Hematopoietic multipotent progenitor cell treated with erythropoietin and hydrocortisone succinate and interleukin-3 and kit ligand, for 8 days (in vitro differentiated cells): ENCODE results near the gene C11orf71.

Experiments
- DNase-seq: peaks from one replicate; pipeline ENCODE4 v3.0.0-alpha.2; 2015

Gene C11orf71, protein sequence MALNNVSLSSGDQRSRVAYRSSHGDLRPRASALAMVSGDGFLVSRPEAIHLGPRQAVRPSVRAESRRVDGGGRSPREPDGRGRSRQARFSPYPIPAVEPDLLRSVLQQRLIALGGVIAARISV

DNA sequence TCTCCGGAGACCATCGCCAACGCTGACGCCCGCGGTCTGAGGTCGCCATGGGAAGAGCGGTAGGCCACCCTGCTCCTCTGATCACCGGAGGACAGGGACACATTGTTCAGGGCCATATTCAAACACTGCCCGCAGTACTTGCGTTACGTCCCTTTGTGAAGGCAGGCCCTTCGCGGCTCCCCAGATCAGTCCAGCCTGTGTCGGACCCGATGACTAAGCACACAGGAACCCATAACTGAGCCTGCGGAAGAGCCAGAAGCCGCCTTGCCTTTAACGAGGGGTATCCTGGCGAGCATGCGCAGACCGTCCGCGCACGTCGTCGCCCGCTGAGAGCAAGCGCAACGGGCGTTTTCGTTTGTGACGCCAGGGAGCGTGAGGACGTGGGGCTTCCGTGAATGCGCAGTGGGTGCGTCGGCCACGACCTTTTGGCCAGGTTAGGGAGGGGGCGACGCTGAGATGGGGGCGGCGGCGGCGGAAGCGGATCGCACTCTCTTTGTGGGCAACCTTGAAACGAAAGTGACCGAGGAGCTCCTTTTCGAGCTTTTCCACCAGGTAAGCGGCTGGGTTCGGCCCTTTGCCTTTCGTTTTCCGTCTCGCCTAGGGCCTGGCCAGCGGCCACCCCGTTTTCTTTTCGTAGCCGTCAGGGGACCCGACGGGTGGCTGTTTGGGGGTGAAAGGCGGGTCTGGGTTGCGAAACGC lies at the start of gene C11orf71, which contains the start of gene RBM7:
Gene C11orf71, minus strand, starts transcription at position 296 of the 699 bp plus-strand sequence. Its CDS starts 180 bp downstream, at position 116.
Gene RBM7, plus strand, starts transcription at position 451 of the 699 bp plus-strand sequence. Its CDS starts 6 bp downstream, at position 457.
- peak; percentile 98 for DNase-seq

DNA sequence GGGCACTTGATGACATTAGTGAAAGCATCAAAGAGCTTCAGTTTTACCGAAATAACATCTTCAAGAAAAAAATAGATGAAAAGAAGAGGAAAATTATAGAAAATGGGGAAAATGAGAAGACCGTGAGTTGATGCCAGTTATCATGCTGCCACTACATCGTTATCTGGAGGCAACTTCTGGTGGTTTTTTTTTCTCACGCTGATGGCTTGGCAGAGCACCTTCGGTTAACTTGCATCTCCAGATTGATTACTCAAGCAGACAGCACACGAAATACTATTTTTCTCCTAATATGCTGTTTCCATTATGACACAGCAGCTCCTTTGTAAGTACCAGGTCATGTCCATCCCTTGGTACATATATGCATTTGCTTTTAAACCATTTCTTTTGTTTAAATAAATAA lies 49.5 kb upstream of the C11orf71 start:
- peak; percentile 95 for DNase-seq

DNA sequence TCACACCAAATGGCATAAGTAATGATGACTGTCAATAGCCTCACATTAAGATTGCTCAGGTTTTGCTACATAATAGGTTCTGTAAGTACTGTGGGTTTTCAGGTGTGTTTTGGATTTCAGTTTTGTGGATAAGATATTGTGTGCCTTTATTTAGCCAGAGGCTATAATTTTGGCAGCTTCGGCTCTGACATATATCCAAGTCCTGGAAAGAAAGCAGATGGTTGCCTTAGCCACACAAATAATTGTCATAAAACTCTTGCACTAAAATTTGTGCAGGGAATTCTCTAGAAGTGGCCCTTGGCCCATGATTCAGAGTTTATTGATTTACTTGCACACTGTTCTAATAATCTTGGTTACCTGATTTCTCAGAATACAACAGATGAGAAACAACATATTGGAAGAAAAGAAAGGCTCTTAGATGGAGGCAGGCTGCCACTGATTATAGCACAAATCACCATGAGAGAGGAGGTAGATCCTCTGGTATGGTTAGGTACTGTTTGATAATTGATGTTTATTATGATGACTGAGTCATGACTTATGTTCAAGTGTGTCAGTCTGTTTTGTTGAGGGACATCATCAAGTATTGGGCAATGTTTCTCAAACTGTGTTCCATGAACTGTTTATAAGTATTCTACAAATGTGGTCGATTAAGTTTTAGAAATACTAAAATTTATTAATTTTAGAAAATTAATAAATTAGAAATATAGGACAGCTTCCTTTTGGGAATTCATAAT lies 48.6 kb upstream of the C11orf71 start:
- peak; percentile 21 for DNase-seq

DNA sequence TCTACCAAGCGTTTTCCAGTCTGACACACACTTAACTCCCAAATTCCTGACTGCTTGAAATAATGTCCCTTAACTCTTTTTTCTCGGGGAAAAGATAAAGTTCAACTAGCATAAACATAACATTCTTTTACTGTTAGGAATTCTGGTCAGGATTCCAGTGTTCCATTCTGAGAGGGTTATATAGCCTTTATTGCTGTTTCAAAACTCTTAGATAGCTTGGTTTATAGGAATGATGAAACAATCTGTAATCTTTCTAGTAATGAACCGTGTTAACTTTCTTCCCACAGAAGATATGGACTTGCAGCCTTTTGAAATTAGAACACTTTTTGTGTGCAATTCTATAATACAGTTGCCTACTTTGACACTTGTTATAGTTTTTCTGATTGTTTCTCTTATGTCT lies 47.6 kb upstream of the C11orf71 start:
- peak; percentile 30 for DNase-seq

DNA sequence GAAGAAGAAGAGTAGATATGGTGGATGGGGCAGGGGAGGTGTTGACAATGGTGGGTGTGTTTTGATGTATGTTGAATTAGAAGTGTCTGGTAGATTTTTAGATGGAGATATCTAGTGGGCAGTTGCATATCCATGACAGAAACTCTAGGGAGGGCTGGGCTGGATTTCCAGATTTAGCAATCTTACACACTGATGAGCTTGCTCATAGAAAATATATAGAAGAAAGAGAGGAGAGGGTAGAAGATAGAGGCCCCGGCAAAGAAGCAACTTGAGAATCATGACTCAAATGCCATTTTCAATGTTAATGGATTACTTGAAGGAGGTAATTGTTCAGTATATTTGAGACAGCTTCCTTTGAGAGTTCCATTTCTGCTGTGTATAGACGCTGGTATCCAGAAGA lies 47.1 kb upstream of the C11orf71 start:
- no peak for DNase-seq

DNA sequence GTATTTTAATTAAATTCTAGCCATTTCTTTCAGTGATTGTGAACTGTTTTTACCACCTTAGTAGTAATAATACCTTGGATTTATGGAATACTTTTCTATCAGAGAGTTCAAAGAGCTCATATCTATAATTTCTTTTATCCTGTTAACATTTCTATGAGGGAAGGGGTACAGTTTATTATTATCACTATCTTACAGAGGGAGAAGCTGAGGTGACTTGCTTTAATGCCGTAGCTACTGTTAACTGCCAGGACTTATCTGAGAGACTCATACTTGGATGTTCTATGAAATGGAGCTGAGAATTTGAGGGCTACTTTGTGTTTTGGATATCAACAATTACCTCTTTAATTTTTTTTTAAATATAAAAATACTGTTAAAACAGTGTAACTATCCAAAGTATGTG lies 42.2 kb upstream of the C11orf71 start:
- DNase-seq = peak; percentile 84

DNA sequence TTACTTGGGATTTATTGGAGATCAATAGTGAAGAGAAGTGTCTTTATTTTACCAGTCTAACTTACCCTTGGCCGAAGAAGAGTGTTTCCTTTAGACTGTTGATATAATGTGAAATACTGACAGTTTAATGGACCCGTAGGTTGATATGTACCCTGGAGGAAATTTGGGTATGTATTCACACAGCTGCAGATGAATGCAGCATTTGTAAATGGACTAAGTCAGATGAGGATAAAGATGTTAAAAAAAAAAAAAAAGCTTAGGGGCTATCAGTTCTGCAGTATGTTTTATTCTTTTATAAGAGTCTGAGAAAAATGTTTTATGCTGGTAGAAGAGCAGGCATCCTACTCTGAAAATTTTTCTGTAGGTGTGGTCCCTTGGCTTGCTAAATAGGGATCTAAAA lies 41.6 kb upstream of the C11orf71 start:
- DNase-seq = no peak

DNA sequence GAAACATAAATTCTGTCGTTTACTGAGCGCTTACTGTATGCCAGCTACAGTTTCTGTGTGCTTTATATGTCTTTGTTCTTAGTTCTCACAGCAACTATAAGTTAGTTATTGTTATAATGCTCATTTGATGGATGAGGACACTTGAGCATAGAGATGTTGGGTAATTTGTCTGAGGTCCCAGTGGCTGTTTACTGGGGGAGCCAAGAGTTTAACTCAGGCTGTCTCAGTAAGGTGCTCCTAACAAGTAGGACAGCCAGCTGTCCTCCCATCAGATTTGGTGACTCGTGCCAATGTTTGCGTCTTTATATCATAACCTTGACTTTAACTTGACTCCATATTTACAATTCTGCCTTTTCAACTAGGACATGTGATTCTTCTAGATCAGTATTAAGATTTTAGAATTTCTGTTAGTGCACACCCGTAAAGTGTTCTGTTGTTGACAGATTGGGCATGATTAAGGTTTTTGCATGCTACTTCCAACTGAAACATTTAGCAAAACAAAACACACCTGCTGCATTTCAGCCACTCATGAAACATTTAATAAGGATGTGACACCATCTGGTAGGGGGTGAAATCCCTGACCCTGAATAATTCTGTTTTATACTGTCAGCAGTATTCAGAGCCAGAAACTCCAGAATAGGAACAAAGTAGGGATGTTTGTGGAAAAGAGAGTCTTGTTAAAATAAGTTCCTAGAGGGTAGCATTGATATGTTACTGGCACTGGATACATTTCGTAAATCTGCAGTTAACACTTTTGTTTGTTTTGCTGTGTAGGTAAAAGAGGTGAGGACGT lies 40.9 kb upstream of the C11orf71 start:
- DNase-seq = peak; percentile 56

DNA sequence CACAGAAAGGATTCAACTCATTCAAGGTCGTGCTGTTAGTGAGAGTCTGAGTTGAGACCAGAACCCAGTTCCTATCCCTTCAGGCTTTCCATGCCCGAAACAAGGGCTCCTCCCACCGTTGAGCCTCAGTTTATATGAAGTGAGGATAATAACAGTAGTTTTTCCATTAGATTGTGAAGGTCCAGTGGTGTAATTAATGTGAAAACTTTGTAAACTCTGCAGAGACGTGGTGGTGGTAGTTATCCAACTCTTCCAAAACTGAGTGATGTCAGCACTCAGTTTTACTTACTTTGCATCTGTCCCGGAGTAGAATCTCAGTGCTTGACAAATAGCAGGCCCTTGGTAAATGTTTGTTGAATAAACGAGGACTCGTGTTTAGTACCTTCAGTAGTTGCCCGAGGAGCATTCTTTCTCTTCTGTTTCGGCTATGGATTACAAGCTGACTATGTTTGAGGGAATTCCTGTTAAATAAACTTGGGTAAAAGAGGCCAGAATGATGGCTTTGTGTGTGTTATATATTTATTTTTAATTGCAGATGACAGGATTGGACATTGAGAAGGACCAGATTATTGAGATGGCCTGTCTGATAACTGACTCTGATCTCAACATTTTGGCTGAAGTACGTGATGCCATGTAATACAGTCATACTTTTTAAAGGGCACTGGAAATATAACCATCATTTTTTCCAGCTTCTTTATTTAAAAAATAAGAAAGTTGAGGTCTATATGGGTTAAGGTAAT lies 40.0 kb upstream of the C11orf71 start:
- peak; percentile 20 for DNase-seq

DNA sequence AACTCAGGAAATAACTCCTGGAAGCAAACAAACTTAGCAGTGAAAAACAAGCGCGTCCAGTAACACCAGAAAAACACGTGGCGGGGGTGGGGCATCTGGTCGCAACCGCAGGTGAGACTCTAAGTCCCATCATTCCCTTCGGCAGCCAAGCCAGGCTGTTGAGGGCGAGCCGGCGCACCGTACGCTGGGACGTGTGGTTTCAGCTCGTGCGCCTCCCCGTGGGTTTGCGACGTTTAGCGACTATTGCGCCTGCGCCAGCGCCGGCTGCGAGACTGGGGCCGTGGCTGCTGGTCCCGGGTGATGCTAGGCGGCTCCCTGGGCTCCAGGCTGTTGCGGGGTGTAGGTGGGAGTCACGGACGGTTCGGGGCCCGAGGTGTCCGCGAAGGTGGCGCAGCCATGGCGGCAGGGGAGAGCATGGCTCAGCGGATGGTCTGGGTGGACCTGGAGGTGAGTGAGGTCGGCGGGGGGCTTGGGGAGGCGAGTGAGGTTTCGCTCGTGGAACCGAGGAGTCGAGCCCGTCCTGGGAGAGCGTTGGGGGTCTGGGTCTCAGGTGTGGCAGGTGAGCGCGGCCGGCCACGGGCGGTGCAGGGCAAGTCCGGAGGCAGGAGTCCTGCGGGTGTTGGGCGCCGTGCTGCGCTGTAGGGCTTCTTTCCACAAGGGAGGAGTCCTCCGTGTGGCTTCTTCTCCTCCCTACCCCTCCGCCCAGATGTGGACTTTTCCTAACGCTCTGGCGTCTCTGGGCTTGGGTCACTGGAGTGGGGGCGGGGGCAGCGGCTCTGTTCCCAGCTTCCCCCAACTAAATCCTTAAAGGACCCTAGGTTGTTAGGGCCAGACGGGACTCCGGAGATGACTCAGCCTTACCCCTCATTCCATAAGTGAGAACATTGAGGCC lies 39.2 kb upstream of the C11orf71 start, which contains the start of gene REXO2:
Gene REXO2, plus strand, starts transcription at position 239 of the 892 bp plus-strand sequence. Its CDS starts 62 bp downstream, at position 301.
- DNase-seq = peak; percentile 97

DNA sequence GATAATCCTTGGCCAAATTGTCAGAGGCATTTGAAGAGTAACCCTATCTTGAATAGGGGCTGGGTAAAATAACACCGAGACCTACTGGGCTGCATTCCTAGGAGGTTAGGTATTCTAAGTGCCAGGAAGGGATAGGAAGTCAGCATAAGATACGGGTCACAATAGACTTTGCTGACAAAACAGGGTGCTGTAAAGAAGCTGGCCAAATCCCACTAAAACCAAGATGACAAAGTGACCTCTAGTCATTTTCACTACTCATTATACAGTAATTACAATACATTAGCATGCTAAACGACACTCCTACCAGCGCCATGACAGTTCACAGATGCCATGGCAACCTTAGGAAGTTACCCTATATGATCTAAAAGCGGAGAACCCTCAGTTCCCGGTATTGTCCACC lies 38.0 kb upstream of the C11orf71 start:
- no peak for DNase-seq

DNA sequence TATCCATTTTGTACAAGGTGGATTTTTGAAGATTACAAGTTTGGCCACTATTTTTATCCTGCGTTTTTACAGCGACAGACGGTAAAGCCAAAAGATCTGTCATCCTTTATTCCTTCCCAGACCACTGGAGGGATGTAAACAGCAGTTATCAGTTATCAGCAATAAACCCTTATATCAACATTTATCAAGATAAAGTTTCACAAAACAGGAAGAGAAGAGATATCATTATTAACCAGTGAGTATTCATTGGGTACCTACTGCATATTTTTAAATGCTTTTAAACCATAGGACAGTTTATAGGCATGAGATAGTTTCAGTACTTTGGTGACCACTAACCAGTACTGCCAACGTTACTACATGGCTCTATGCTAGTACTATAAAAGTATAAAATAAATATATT lies 33.1 kb upstream of the C11orf71 start:
- no peak for DNase-seq

DNA sequence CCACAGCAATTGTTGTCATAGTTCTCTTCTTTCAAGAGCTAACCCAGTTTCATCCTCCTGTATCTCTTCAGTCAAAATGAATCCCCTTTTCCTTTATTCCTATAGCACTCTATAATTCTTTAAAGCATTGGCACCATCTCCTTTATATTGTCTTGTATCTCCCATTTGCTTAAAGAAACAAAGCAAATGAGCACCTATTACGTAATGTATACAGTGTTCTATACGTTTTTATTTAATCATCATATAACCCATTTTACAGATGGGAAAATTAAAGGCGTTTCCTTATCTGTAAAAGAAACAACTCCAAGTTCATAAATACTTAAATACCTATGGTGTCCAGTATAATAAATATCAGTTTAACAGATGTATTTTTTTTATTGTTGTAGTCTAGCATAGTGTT lies 32.6 kb upstream of the C11orf71 start:
- DNase-seq = no peak

DNA sequence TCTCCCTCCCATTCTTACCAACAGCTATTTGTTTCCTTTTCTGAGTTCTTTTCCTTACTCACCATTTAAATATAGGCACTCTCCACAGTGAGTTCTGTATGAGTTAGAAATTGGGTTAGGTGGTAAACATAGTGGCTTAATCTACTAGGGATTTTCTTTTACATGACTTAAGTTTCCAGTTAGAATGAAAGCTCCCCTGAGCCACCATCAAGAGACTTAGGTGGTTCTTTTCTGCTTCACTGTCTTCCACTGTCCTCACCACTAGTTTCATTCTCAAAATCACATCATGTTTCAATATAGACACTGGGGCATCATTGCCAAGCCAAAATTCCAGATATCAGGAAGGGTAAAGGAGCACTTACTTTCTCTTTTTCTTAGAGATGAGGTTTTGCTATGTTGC lies 30.0 kb upstream of the C11orf71 start:
- DNase-seq = no peak

DNA sequence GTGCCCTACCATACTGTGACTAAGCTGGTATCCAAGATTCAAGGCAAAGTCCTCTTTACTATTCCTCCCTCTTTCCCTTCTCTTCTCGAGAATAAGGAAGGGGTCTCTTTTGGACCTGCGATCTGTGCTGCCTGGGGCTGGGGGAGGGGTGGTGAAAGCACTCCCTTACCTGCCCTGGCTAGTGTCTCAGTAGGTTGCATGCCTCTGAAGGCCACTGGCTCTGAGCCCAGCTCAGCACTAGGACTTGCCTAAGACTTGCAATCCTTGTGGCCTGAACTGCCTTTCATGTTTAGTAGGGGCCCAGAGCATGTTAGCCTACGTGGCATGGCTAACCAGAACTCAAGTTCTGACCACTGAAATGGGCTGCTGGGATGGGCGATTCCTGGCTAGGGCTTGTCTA lies 26.0 kb upstream of the C11orf71 start:
- no peak for DNase-seq

DNA sequence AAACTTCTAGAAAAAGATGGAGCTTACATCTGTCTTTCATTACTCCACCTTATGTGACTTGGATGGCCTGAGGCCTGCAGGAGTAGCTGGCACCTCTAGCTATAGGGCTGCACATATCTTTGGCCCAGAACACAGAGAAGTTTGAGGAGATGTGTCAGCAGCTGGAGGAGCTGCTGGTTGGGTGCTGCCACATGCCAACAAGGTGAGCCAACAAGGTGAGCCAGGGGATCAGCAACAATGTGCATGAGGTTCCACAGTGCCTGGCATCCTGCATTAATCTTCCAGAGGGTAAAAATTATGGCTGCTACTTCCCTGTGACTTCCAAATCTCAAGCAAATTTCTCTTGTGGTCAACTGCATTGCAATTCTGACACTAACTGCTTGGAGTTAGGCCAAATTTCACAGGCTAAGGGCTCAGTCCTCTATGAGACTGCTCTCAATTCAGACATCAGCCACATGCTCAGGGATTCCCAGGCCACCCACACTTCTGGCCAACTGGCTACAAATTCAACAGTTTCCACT lies 16.2 kb upstream of the C11orf71 start:
- DNase-seq = no peak

DNA sequence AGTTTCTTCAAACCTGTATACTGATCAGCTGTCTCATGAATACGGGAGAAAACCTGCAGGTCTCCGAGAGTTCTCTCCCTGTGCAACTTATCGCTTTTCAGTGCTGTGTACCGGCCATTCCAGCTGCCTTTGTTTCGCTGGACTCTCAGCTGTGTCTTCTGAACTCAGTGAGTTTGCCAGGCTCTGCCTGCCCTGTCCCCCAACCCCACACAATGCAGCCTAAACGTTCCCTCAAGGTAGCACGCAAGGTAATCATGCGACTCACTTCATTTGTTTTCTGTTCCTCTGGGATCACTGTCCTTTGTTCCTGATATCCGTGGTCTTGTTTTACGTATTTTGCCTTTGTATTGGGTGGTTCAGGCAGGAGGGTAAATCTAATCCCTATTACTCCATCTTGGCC lies 13.6 kb upstream of the C11orf71 start:
- no peak for DNase-seq

DNA sequence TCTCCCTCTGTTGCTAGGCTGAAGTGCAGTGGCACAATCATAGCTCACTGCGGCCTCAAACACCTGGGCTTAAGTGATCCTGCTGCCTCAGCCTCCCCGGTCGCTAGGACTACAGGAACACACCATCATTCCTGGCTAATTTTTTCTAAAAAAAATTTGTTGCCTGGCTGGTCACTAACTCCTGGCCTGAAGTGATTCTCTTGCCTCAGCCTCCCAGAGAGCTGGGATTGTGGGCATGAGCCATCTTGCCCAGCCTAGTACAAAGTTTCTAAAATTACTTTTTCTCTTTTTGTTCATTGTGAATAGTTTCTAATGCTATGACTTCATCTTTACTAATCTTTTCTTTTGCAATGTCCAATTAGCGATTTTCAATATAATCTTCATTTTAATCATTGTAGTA lies 12.6 kb upstream of the C11orf71 start:
- DNase-seq = no peak

DNA sequence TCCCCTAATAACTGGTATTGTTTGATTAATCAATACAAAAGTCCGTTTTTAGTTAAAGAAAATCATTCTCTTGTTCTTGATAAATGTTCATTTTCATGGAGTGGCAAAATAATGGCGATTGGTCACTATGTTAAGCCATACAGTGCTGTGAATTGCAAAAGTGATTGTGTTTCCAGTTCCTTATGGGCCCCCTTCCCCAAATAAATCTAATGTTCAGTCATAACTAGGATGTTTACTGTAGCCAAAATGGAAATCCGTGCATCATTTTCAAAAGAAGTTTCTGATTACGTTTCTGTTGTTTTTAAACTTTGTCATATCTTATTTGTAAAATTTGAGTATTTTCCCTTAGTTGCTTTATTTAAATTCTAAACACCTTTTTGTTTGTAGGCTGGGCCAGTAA lies 1.0 kb upstream of the C11orf71 start:
- peak; percentile 17 for DNase-seq

DNA sequence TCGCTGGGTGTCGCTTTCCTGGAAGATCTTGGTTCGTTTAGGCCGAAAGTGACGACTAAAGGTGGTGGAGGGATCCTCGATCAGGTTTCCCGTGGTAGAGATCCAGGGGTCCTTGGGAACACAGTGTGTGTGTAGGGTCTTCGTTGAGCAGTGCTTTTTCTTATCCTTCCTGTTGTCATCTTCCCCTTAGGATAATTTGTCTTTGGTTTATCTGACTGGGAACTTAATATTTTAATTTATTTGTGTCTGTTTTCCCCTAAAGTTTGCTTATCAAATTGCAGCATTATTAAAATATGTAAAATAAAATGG lies 558 bp upstream of the C11orf71 start:
- DNase-seq = no peak

DNA sequence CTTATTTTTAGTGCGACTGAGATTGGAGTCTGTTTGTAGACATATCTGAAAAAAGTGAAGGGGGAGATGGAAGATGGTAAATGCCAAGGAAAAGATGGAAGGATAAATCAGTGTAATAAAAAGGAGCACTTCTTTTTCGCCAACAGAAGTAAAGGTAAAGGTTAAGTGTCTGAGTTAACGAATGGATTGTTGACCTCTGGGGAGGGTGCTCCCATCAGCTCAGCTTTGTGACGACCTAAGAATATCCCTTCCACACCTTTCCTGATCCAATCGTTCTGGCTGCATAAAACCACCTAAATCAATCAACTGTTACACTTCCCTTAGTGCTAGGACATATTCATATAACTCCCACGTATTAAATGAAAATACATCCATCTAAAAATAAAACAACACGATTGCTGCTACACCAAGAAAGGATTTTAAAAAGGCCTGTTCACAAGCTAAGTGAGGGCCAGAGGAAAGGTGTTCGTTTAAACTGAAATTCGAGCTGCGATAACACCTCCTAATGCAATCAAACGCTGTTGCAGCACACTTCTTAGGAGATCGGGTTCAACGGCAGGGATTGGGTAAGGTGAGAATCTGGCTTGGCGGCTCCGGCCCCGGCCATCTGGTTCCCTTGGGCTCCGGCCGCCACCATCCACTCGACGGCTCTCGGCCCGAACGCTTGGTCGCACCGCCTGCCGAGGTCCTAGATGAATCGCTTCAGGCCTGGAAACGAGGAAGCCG lies 658 bp downstream of the C11orf71 start:
- DNase-seq = peak; percentile 55
